ENCODE results near the gene SCNN1A.

- no peak for TF ChIP-seq POLR2A (IDR thresholded peaks at IDR 0.05; ENCODE audit: insufficient read depth in 1 of 2, low read depth in 2 of 2, low read length in 2 of 2)
- TF ChIP-seq CTCF (CRISPR knock-in tag; IDR thresholded peaks at IDR 0.05): no peak
Measured at GRCh38 chr12:6373022-6373787, 2.2 kb downstream of the SCNN1A start.

Measured in HepG2 (cell line).